GM12864 (cell line): Measurements from ENCODE around the gene GPR65.

Experiments
- DNase-seq: peaks from one replicate; pipeline ENCODE4 v3.0.0-alpha.2; 2011; ENCODE audit warnings: low read depth
- H3K4me3 ChIP-seq: 2 replicates; pipeline ENCODE4 v1.5.1; 2011; ENCODE audit warnings: mild to moderate bottlenecking, low read depth, low read length, control low read depth
- TF ChIP-seq, protein P1 (sequence below): IDR thresholded peaks from 2 replicates; pipeline ENCODE4 v1.5.1; 2011; ENCODE audit warnings: low read depth, mild to moderate bottlenecking, moderate library complexity, low read length, control low read depth, inconsistent platforms; ENCODE audit errors: missing control alignments

Gene GPR65, protein sequence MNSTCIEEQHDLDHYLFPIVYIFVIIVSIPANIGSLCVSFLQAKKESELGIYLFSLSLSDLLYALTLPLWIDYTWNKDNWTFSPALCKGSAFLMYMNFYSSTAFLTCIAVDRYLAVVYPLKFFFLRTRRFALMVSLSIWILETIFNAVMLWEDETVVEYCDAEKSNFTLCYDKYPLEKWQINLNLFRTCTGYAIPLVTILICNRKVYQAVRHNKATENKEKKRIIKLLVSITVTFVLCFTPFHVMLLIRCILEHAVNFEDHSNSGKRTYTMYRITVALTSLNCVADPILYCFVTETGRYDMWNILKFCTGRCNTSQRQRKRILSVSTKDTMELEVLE

GRCh38 chr14:88005050-88005481 lies at the start of gene GPR65:
Gene GPR65, plus strand, starts transcription at chr14:88005135. Its CDS starts 5,713 bp downstream, at chr14:88010848.
- TF ChIP-seq, protein P1, sequence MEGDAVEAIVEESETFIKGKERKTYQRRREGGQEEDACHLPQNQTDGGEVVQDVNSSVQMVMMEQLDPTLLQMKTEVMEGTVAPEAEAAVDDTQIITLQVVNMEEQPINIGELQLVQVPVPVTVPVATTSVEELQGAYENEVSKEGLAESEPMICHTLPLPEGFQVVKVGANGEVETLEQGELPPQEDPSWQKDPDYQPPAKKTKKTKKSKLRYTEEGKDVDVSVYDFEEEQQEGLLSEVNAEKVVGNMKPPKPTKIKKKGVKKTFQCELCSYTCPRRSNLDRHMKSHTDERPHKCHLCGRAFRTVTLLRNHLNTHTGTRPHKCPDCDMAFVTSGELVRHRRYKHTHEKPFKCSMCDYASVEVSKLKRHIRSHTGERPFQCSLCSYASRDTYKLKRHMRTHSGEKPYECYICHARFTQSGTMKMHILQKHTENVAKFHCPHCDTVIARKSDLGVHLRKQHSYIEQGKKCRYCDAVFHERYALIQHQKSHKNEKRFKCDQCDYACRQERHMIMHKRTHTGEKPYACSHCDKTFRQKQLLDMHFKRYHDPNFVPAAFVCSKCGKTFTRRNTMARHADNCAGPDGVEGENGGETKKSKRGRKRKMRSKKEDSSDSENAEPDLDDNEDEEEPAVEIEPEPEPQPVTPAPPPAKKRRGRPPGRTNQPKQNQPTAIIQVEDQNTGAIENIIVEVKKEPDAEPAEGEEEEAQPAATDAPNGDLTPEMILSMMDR, result no peak
- peak within 1 kb of the TSS; percentile 65 for H3K4me3 ChIP-seq
- peak; percentile 70 for DNase-seq

DNA sequence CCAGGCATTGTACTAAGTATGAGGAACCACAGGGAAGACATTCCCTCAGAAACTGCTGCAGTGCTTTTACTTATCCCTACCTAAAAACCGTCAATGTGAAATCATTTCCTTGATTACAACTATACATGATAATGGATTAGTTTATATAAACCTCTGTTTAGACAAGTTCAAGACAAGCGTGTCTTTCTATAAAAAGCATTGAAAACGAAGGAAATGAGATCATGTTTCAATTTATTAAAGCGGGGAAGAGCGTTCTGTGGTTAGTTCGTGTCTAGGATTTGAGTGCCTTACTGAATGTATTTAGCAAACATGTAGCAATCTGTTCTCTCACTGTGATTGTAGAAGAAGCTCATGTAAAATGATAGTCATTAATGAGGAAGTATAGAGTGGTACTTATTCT lies 49.4 kb upstream of the GPR65 start:
- no peak overlapping the region for H3K4me3 ChIP-seq
- TF ChIP-seq, protein P1, result no peak
- DNase-seq, result no peak

DNA sequence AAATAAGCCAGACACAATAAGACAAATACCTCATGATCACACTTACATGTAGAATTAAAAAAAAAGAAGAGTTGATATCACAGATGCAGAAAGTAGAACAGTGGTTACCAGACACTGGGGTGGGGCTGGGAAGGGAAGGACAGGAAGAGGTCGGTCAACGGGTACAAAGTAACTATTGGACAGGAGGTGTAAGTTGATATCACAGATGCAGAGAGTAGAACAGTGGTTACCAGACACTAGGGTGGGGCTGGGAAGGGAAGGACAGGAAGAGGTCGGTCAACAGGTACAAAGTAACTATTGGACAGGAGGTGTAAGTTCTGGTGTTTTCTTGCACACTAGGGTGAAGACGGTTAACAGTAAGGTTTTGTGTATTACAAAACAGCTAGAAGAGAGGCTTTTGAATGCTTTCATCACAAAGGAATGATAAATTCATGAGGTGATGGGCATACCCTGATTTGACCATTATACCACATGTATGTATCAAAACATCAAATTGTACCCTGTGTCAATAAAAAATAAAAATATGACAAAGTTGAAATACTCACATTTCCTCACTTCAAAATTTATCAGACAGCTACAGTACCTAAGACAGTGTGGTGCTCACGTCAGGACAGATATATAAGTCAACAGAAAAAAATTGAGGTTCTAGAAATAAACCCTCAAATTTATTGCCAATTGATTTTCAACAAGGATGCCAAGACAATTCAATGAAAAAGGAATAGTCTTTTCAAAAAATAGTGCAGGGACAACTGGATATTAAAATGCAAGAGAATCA lies 44.7 kb upstream of the GPR65 start:
- TF ChIP-seq, protein P1, result no peak
- no peak overlapping the region for H3K4me3 ChIP-seq
- no peak for DNase-seq

- TF ChIP-seq, protein P1, result no peak
- no peak for DNase-seq
- H3K4me3 ChIP-seq, result no peak overlapping the region
These were observed 43.7 kb upstream of the GPR65 start for GRCh38 chr14:87961246-87961645.

DNA sequence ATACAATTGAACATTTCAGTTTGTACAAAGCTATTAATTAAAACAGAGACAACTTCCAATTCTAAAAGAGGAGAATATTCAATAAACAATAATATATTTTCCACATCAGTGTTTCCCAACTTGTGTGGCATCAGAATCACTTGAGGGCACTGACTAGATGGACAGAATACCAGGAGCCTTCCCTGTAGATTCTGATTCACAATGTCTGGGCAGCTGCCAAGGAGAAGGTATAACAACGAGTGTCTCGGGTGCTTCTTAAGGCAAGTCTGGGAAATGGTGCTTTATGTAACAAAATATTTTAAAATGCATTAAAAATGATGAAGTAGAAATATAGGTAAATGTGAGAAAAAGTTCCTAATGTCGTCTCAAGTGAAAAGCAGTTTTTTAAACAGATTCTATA lies 38.1 kb upstream of the GPR65 start:
- TF ChIP-seq, protein P1, result no peak
- DNase-seq, result no peak
- no peak overlapping the region for H3K4me3 ChIP-seq

DNA sequence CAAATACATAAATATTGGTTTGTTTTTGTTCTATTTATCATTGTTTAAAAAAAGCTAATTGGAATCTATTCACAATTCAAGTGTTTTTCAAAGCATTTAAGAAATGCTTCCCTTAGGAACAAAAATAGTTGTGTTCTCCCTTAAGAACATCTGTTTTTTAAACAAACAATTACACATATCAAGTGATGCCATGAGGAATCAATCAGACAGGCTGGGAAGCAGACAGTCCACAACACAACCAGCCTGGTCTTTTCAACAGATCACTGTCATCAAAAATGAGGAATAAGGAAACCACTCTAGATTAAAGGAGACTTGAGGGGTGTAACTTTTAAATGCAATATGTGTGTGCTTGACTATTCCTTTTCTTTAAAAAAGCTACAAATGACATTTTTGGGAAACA lies 37.4 kb upstream of the GPR65 start:
- no peak for DNase-seq
- H3K4me3 ChIP-seq, result no peak overlapping the region
- TF ChIP-seq, protein P1, result no peak
